CD4-positive, alpha-beta T cell (primary cell): Measurements from ENCODE around the gene SCLY. TPM values are rescaled to one million over a fixed set of nuclear protein-coding genes. Genes with fewer than 3 reads are reported as not detected.
"Not testable (repeated sequence)": the region's sequence is repeated elsewhere in the genome, so short reads cannot be mapped to it uniquely, and the experiment has no call there.

Experiments used
- ATAC-seq: fragments of 200-7000 bp; cut with Tn5 transposase; one replicate; pipeline ENCODE4 v1.10.0; 2022; ENCODE audit warnings: mild to moderate bottlenecking; ENCODE audit not compliant: poor library complexity
- CTCF ChIA-PET: fragments of 350-600 bp; sonication (Branson Sonifier 250); formaldehyde crosslinking; loops from one replicate; lab custom pipeline; 2021; ENCODE audit warnings: antibody characterized with exemption, inconsistent platforms; lab: Charles Lee
- POLR2A ChIA-PET: fragments of 350-600 bp; sonication (Branson Sonifier 250); formaldehyde crosslinking; loops from one replicate; lab custom pipeline; 2021; ENCODE audit warnings: antibody characterized with exemption, inconsistent platforms; lab: Charles Lee
- DNase-seq, 14 experiments: peaks; one replicate each; pipeline ENCODE4 v3.0.0-alpha.2; 2013 to 2020; ENCODE audit warnings: mixed read lengths in 2 of 14
- H3K27ac ChIP-seq, 2 donors: one replicate each; pipeline versions ENCODE4 v1.5.1 to v1.7.0; 2013; ENCODE audit warnings: low read length in 2 of 2, low read depth in 1 of 2, mild to moderate bottlenecking in 1 of 2
- H3K27me3 ChIP-seq, 2 experiments: 1 replicate in 1 of 2; 2 replicates in 1 of 2; pipeline versions ENCODE4 v1.6.1 to v1.7.0; 2013; ENCODE audit warnings: low read length in 2 of 2, control low read depth in 1 of 2, mild to moderate bottlenecking in 1 of 2, moderate library complexity in 1 of 2; ENCODE audit not compliant: insufficient read depth in 2 of 2, control insufficient read depth in 1 of 2
- H3K36me3 ChIP-seq: one replicate; pipeline ENCODE4 v1.6.1; 2013; ENCODE audit warnings: low read length, control low read depth; ENCODE audit not compliant: insufficient read depth
- H3K4me1 ChIP-seq: one replicate; pipeline ENCODE4 v1.6.1; 2013; ENCODE audit warnings: low read length, control low read depth; ENCODE audit not compliant: insufficient read depth
- H3K4me3 ChIP-seq: one replicate; pipeline ENCODE4 v1.5.1; 2013; ENCODE audit warnings: mild to moderate bottlenecking, low read length, moderate library complexity
- H3K9me3 ChIP-seq, 2 experiments: 1 replicate in 1 of 2; 2 replicates in 1 of 2; pipeline versions ENCODE4 v1.6.1 to v1.7.0; 2013; ENCODE audit warnings: low read length in 2 of 2, mild to moderate bottlenecking in 2 of 2, control low read depth in 1 of 2, moderate library complexity in 1 of 2; ENCODE audit not compliant: control insufficient read depth in 1 of 2, insufficient read depth in 1 of 2
- H3K27ac Mint-ChIP-seq: one replicate; pipeline ENCODE4 v1.8.0; 2020; ENCODE audit warnings: mixed read lengths
- H3K27me3 Mint-ChIP-seq: one replicate; pipeline ENCODE4 v1.8.0; 2021; ENCODE audit warnings: mixed read lengths
- H3K36me3 Mint-ChIP-seq: one replicate; pipeline ENCODE4 v1.8.0; 2021; ENCODE audit warnings: low read depth, mixed read lengths
- H3K4me1 Mint-ChIP-seq: one replicate; pipeline ENCODE4 v1.8.0; 2021; ENCODE audit warnings: low read depth, mixed read lengths
- H3K4me3 Mint-ChIP-seq: one replicate; pipeline ENCODE4 v1.8.0; 2020; ENCODE audit warnings: mild to moderate bottlenecking, mixed read lengths
- H3K9me3 Mint-ChIP-seq: one replicate; pipeline ENCODE4 v1.8.0; 2020; ENCODE audit warnings: mixed read lengths
- intact Hi-C, 2 experiments: fragments of 100-400 bp; cut with DNase I in 1 of 2; cut with micrococcal nuclease in 1 of 2; formaldehyde crosslinking; loops; one replicate each; pipeline versions ENCODE4 v1.15.1 to v1.9.0; 2023 to 2025; cut with DNase I, micrococcal nuclease
- total RNA-seq, 174 experiments: library from RNA in 2 of 174; stranded (reverse) in 2 of 174; gene quantifications; one replicate each; pipeline ENCODE4 v1.2.3 and lab custom pipeline; 2021 to 2026
- TF ChIP-seq, protein P1 (sequence below): fragments of 200-600 bp; IDR thresholded peaks from one replicate; pipeline ENCODE4 v1.8.0; 2022; ENCODE audit warnings: antibody characterized with exemption, mild to moderate bottlenecking

SCLY gene
- total RNA-seq, 2 experiments from 2014 or later = 8.9 to 9.6 TPM

DNA sequence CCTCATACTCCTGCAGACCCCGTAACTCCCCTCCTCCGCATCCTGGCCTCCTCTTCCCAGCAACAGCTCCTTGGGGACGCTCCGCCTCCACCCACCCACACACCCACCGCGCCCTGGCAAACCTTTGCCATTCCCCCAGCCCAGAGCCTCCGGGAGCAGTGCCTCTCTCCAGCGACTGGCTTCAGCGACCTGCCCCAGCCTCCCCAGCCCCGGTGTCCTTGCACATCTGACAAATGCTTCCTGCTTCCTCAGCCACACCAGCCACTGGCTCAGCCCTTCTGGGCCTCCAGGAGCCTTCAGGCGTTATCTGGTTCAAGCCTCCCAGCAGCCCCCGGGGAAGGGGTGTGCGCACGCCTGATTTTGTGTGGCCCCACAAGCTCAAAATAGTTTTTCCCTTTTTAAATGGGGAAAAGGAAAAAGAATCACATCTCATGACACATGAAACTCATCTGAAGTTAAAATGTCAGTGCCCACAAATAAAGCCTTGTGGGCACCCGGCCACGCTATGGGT is 53.6 kb downstream of the SCLY start:
- DNase-seq (no peak), ATAC-seq (no peak)
- H3K27ac ChIP-seq = no peak overlapping the region
- peaks cover 2% of the 10 kb centered on the region for H3K4me1 Mint-ChIP-seq
- peaks cover 9 to 27% of the 10 kb centered on the region in 2 experiments for H3K9me3 ChIP-seq
- ChIA-PET POLR2A (no interaction called here), CTCF (no interaction called here)
- no peak overlapping the region for H3K4me3 ChIP-seq
- no peaks in the 10 kb centered on the region for H3K36me3 ChIP-seq
- H3K27me3 Mint-ChIP-seq = peaks cover 5% of the 10 kb centered on the region
- H3K27ac Mint-ChIP-seq = no peak overlapping the region
- no peaks in the 10 kb centered on the region for H3K9me3 Mint-ChIP-seq
- TF ChIP-seq, protein P1, sequence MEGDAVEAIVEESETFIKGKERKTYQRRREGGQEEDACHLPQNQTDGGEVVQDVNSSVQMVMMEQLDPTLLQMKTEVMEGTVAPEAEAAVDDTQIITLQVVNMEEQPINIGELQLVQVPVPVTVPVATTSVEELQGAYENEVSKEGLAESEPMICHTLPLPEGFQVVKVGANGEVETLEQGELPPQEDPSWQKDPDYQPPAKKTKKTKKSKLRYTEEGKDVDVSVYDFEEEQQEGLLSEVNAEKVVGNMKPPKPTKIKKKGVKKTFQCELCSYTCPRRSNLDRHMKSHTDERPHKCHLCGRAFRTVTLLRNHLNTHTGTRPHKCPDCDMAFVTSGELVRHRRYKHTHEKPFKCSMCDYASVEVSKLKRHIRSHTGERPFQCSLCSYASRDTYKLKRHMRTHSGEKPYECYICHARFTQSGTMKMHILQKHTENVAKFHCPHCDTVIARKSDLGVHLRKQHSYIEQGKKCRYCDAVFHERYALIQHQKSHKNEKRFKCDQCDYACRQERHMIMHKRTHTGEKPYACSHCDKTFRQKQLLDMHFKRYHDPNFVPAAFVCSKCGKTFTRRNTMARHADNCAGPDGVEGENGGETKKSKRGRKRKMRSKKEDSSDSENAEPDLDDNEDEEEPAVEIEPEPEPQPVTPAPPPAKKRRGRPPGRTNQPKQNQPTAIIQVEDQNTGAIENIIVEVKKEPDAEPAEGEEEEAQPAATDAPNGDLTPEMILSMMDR = no peak
- no peak overlapping the region for H3K4me3 Mint-ChIP-seq
- H3K27me3 ChIP-seq = peaks cover 3% of the 10 kb centered on the region in 2 experiments
- no peaks in the 10 kb centered on the region for H3K36me3 Mint-ChIP-seq
- no peaks in the 10 kb centered on the region for H3K4me1 ChIP-seq
- intact Hi-C loops = no loop called here

DNA sequence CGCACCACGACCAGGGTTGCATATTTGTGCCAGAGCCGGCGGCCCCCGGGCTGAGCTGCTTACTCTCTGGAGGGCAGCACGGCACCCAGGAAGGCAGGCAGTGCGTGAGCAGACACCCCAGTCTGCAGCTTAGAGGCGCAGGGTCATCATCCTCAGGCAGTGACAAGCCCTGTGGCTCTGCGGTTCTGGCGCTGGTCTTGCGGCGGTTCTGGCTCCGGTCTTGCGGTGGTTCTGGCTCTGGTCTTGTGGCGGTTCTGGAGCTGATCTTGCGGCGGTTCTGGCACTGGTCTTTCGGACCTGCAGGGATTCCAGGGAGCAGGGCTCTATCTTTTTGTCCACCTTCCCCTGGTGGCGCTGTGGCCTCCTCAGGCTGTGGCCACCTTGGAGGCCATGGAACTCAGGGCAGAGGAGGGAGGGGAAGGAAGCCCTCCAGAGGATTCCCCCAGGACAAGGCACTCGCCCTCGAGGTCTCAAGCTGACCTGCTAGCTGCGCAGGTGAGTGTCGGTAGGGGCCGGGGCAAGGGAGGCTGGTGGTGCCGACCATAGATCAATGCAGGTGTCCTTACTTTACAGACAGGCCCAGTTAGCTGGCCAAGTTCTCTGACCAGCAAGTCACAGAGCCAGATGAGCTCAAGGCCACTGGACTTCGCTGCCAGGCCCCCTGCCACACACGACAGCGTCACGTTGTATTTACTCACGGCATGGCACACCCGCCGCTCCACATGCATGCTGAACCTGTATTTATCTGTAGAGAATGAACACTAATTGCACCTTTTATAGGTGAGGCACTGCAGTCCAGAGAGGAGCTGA is 54.3 kb downstream of the SCLY start:
- ATAC-seq (no peak), DNase-seq (peak in 1 of 14 experiments; percentile 3)
- Mint-ChIP-seq H3K27me3 (peaks cover 5% of the 10 kb centered on the region), H3K27ac (no peak overlapping the region), H3K4me3 (no peak overlapping the region), H3K4me1 (no peaks in the 10 kb centered on the region), H3K36me3 (no peaks in the 10 kb centered on the region), H3K9me3 (no peaks in the 10 kb centered on the region)
- Histone ChIP-seq H3K4me1 (no peaks in the 10 kb centered on the region), H3K9me3 (peaks cover 9 to 27% of the 10 kb centered on the region in 2 experiments), H3K27ac (no peak overlapping the region), H3K27me3 (peaks cover 3% of the 10 kb centered on the region in 2 experiments), H3K4me3 (no peak overlapping the region), H3K36me3 (no peaks in the 10 kb centered on the region)
- TF ChIP-seq, protein P1 = no peak
- ChIA-PET POLR2A (no interaction called here), CTCF (no interaction called here)
- intact Hi-C loops = no loop called here

DNA sequence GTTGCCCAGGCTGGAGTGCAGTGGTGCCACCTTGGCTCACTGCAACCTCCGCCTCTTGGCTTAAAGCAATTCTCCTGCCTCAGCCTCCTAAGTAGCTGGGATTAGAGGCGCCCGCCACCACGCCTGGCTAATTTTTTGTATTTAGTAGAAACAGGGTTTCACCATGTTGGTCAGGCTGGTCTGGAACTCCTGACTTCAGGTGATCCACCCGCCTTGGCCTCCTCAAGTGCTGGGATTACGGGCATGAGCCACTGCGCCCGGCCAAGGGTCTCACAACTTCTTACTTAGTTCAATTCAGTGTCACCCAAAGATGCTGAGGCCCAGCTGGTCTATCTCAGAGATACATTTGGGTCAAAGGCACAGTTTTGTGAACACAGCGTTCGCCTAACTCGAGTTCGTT is 54.9 kb downstream of the SCLY start:
- ATAC-seq, H3K36me3 ChIP-seq, H3K36me3 Mint-ChIP-seq, H3K27me3 Mint-ChIP-seq, CTCF ChIA-PET, H3K4me1 ChIP-seq, H3K4me3 Mint-ChIP-seq, intact Hi-C loops, H3K4me3 ChIP-seq, H3K27ac Mint-ChIP-seq, POLR2A ChIA-PET, H3K9me3 Mint-ChIP-seq, H3K27ac ChIP-seq, H3K4me1 Mint-ChIP-seq, H3K27me3 ChIP-seq: not testable (repeated sequence)
- peaks cover 9 to 28% of the 10 kb centered on the region in 2 experiments for H3K9me3 ChIP-seq
- DNase-seq = peak in 1 of 14 experiments; percentile 2
